ENCODE results near the gene NCKAP5.

DNA sequence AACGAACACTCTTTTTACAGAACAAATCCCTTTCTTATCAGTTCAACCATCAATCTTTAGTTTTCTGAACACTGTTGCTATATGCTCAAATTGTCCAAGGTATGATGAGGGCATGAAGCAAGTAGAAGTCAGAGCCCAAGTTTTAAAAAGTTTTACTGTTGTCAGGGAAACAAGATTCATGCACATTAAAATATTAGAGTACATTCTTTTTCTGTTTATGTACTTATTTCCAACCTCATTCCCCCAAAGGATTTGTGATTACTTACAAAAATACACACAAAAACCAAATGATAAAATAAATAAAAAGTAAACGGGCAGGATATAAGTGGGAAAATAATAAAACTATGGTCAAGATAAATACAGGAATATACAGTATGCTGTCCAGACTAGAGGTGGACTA is 15.4 kb downstream of the NCKAP5 start:
- TF ChIP-seq, protein P1, sequence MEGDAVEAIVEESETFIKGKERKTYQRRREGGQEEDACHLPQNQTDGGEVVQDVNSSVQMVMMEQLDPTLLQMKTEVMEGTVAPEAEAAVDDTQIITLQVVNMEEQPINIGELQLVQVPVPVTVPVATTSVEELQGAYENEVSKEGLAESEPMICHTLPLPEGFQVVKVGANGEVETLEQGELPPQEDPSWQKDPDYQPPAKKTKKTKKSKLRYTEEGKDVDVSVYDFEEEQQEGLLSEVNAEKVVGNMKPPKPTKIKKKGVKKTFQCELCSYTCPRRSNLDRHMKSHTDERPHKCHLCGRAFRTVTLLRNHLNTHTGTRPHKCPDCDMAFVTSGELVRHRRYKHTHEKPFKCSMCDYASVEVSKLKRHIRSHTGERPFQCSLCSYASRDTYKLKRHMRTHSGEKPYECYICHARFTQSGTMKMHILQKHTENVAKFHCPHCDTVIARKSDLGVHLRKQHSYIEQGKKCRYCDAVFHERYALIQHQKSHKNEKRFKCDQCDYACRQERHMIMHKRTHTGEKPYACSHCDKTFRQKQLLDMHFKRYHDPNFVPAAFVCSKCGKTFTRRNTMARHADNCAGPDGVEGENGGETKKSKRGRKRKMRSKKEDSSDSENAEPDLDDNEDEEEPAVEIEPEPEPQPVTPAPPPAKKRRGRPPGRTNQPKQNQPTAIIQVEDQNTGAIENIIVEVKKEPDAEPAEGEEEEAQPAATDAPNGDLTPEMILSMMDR (IDR thresholded peaks at IDR 0.05) = no peak
- TF ChIP-seq EHMT2 (IDR thresholded peaks at IDR 0.05; ENCODE audit: low read depth) = no peak
- TF ChIP-seq RAD21 (conservative IDR thresholded peaks at IDR 0.05 in 1 of 2, IDR thresholded peaks at IDR 0.05 in 1 of 2) = no peak
- no peak for TF ChIP-seq POLR2A (IDR thresholded peaks at IDR 0.05; ENCODE audit: low read length)
- TF ChIP-seq MYC (IDR thresholded peaks at IDR 0.05; ENCODE audit: borderline replicate concordance, low read length) = no peak
- TF ChIP-seq EP300 (IDR thresholded peaks at IDR 0.05) = no peak
- no peak for TF ChIP-seq TP53 (CRISPR knock-in tag; IDR thresholded peaks at IDR 0.05)

All from A549 (cell line).